Fibroblast of skin of scalp (primary cell): Measurements from ENCODE around the gene KDM7A.

Source experiments
- DNase-seq: peaks from one replicate; pipeline ENCODE4 v3.0.0-alpha.2; 2013

KDM7A gene

GRCh38 chr7:140200061-140200989, 23.5 kb upstream of the KDM7A start:
- DNase-seq, result peak; percentile 69

GRCh38 chr7:140197938-140198337, 21.2 kb upstream of the KDM7A start:
- DNase-seq, result no peak

GRCh38 chr7:140197218-140197890, 20.6 kb upstream of the KDM7A start:
- DNase-seq, result no peak

- peak; percentile 65 for DNase-seq
Measured at GRCh38 chr7:140196361-140197217, 19.8 kb upstream of the KDM7A start.

GRCh38 chr7:140195859-140196258, 19.1 kb upstream of the KDM7A start:
- no peak for DNase-seq

GRCh38 chr7:140192620-140193019, 15.8 kb upstream of the KDM7A start:
- no peak for DNase-seq

GRCh38 chr7:140192176-140192575, 15.4 kb upstream of the KDM7A start:
- DNase-seq, result no peak

- DNase-seq, result no peak
Measured at GRCh38 chr7:140190588-140190987, 13.8 kb upstream of the KDM7A start.

- no peak for DNase-seq
Measured at GRCh38 chr7:140189917-140190316, 13.1 kb upstream of the KDM7A start.

GRCh38 chr7:140182917-140183316, 6.1 kb upstream of the KDM7A start:
- no peak for DNase-seq

GRCh38 chr7:140179339-140179738, 2.6 kb upstream of the KDM7A start:
- DNase-seq, result no peak

GRCh38 chr7:140176122-140176701, 571 bp downstream of the KDM7A start:
- no peak for DNase-seq

- DNase-seq, result peak; percentile 95
Measured at GRCh38 chr7:140175221-140176121, 1.3 kb downstream of the KDM7A start.

GRCh38 chr7:140174217-140174616, 2.6 kb downstream of the KDM7A start:
- DNase-seq, result no peak

GRCh38 chr7:140170375-140170774, 6.4 kb downstream of the KDM7A start:
- no peak for DNase-seq

- no peak for DNase-seq
Measured at GRCh38 chr7:140168816-140169215, 8.0 kb downstream of the KDM7A start.

GRCh38 chr7:140165422-140165821, 11.4 kb downstream of the KDM7A start:
- peak; percentile 85 for DNase-seq

GRCh38 chr7:140162081-140162480, 14.7 kb downstream of the KDM7A start:
- DNase-seq, result peak; percentile 46

GRCh38 chr7:140161047-140161446, 15.7 kb downstream of the KDM7A start:
- no peak for DNase-seq

- DNase-seq, result no peak
Measured at GRCh38 chr7:140160308-140160707, 16.5 kb downstream of the KDM7A start.

- peak; percentile 88 for DNase-seq
Measured at GRCh38 chr7:140159497-140159896, 17.3 kb downstream of the KDM7A start.
